SK-N-SH (cell line): Measurements from ENCODE around the gene SNED1. TPM values are rescaled to one million over a fixed set of nuclear protein-coding genes. Genes with fewer than 3 reads are reported as not detected.

Experiments
- CTCF ChIA-PET: fragments of 300-600, 350-600 bp; formaldehyde crosslinking; extraction: SDS; loops from one replicate; lab custom pipeline; 2021; lab: Yijun Ruan, JAX
- POLR2A ChIA-PET: fragments of 350-600 bp; sonication (Branson Sonifier 250); formaldehyde crosslinking; extraction: SDS; loops from one replicate; lab custom pipeline; 2020; ENCODE audit warnings: antibody characterized with exemption, inconsistent platforms; lab: Yijun Ruan, JAX
- DNase-seq: peaks from one replicate; pipeline ENCODE4 v3.0.0; 2012
- H2AFZ ChIP-seq: fragments of 200-600 bp; sonication (generic); 2 replicates; pipeline ENCODE4 v1.8.1; 2016; ENCODE audit warnings: antibody characterized with exemption, mild to moderate bottlenecking, low read depth
- H3F3A ChIP-seq: fragments of 200-600 bp; sonication (generic); replicated peaks from 2 replicates; pipeline ENCODE3; 2016; ENCODE audit warnings: antibody characterized with exemption, mild to moderate bottlenecking; ENCODE audit not compliant: insufficient read depth
- H3K27ac ChIP-seq, 2 experiments: fragments of 200-500 bp in 1 of 2; fragments of 200-600 bp in 1 of 2; sonication (Bioruptor generic) in 1 of 2; sonication (generic), shearing (Covaris generic) in 1 of 2; 2 replicates each; pipeline versions ENCODE4 v1.5.1 to v1.6.1; 2014 to 2016; ENCODE audit warnings: low read depth in 2 of 2, inconsistent platforms in 1 of 2, low read length in 1 of 2, mild to moderate bottlenecking in 1 of 2, mixed read lengths in 1 of 2
- H3K27me3 ChIP-seq: fragments of 200-600 bp; sonication (generic), shearing (Covaris generic); 2 replicates; pipeline ENCODE4 v1.6.1; 2016; ENCODE audit warnings: mixed run types; ENCODE audit not compliant: insufficient read depth
- H3K36me3 ChIP-seq, 2 experiments: fragments of 200-500 bp in 1 of 2; fragments of 200-600 bp in 1 of 2; sonication (Bioruptor generic) in 1 of 2; sonication (generic) in 1 of 2; replicated peaks in 1 of 2; 2 replicates each; pipeline versions ENCODE3 to v1.5.1; 2014 to 2016; ENCODE audit warnings: low read length in 1 of 2, mild to moderate bottlenecking in 1 of 2; ENCODE audit not compliant: insufficient read depth in 2 of 2, control insufficient read depth in 1 of 2
- H3K4me1 ChIP-seq, 2 experiments: fragments of 200-500 bp in 1 of 2; fragments of 200-600 bp in 1 of 2; sonication (Bioruptor generic) in 1 of 2; sonication (generic), shearing (Covaris generic) in 1 of 2; 2 replicates each; pipeline versions ENCODE4 v1.5.1 to v1.6.1; 2014 to 2016; ENCODE audit warnings: low read depth in 1 of 2, low read length in 1 of 2, mixed run types in 1 of 2; ENCODE audit not compliant: insufficient read depth in 2 of 2, control insufficient read depth in 1 of 2
- H3K4me2 ChIP-seq: fragments of 200-600 bp; sonication (generic), shearing (Covaris generic); 2 replicates; pipeline ENCODE4 v1.6.1; 2017; ENCODE audit warnings: mixed run types
- H3K4me3 ChIP-seq, 2 experiments: fragments of 200-500 bp in 1 of 2; fragments of 200-600 bp in 1 of 2; sonication (Bioruptor generic) in 1 of 2; sonication (generic), shearing (Covaris generic) in 1 of 2; 2 replicates each; pipeline versions ENCODE4 v1.5.1 to v1.8.1; 2014 to 2016; ENCODE audit warnings: low read depth in 2 of 2, inconsistent platforms in 1 of 2, low read length in 1 of 2, mild to moderate bottlenecking in 1 of 2, mixed read lengths in 1 of 2, moderate library complexity in 1 of 2
- H3K79me2 ChIP-seq: fragments of 200-600 bp; sonication (generic); 2 replicates; pipeline ENCODE4 v1.8.1; 2017; ENCODE audit warnings: mild to moderate bottlenecking; ENCODE audit not compliant: insufficient read depth
- H3K9ac ChIP-seq: fragments of 200-600 bp; sonication (generic); 2 replicates; pipeline ENCODE4 v1.6.1; 2017; ENCODE audit warnings: mixed run types
- H3K9me2 ChIP-seq: fragments of 200-600 bp; sonication (generic); 2 replicates; pipeline ENCODE4 v1.6.1; 2017; ENCODE audit warnings: mixed run types
- H3K9me3 ChIP-seq: fragments of 200-600 bp; sonication (generic); 2 replicates; pipeline ENCODE4 v1.6.1; 2017; ENCODE audit warnings: mixed run types, mild to moderate bottlenecking, moderate library complexity
- H4K20me1 ChIP-seq: fragments of 200-600 bp; sonication (generic); 2 replicates; pipeline ENCODE4 v1.6.1; 2017; ENCODE audit warnings: mild to moderate bottlenecking, mixed run types; ENCODE audit not compliant: insufficient read depth
- CTCF ChIP-seq: fragments of 200-600 bp; sonication (generic); IDR thresholded peaks from 2 replicates; pipeline ENCODE4 v1.6.1; 2017; ENCODE audit warnings: antibody characterized with exemption, mild to moderate bottlenecking, moderate library complexity
- EP300 ChIP-seq, 2 experiments: IDR thresholded peaks; 2 replicates each; pipeline versions ENCODE4 v1.4.0 to v1.6.1; 2012; ENCODE audit warnings: borderline replicate concordance in 1 of 2, low read depth in 1 of 2, low read length in 1 of 2
- FOXJ3 ChIP-seq: sonication (generic); formaldehyde crosslinking; IDR thresholded peaks from 2 replicates; pipeline ENCODE4 v1.5.1; 2020; ENCODE audit warnings: mild to moderate bottlenecking, missing genetic modification reagents
- GABPA ChIP-seq: IDR thresholded peaks from 2 replicates; pipeline ENCODE4 v1.4.0; 2012; ENCODE audit warnings: low read depth, mild to moderate bottlenecking
- GATA2 ChIP-seq: sonication (generic); formaldehyde crosslinking; IDR thresholded peaks from 2 replicates; pipeline ENCODE4 v1.5.0; 2020; ENCODE audit warnings: mild to moderate bottlenecking, missing genetic modification reagents
- JUND ChIP-seq: IDR thresholded peaks from 2 replicates; pipeline ENCODE4 v1.4.0; 2012
- MEF2A ChIP-seq: IDR thresholded peaks from 2 replicates; pipeline ENCODE4 v1.4.0; 2012; ENCODE audit warnings: low read depth, borderline replicate concordance
- NFIC ChIP-seq: IDR thresholded peaks from 2 replicates; pipeline ENCODE4 v1.4.0; 2012; ENCODE audit warnings: borderline replicate concordance
- POLR2AphosphoS5 ChIP-seq: IDR thresholded peaks from 2 replicates; pipeline ENCODE4 v1.6.1; 2012; ENCODE audit warnings: low read depth, low read length
- RAD21 ChIP-seq: IDR thresholded peaks from 2 replicates; pipeline ENCODE4 v1.6.1; 2012; ENCODE audit warnings: mild to moderate bottlenecking, low read length
- REST ChIP-seq: IDR thresholded peaks from 2 replicates; pipeline ENCODE4 v1.6.1; 2012; ENCODE audit warnings: mild to moderate bottlenecking, low read depth, low read length, moderate library complexity
- SMC3 ChIP-seq: IDR thresholded peaks from 2 replicates; pipeline ENCODE4 v1.6.1; 2012; ENCODE audit warnings: low read depth, low read length, improper control_type of control experiment
- TCF12 ChIP-seq: IDR thresholded peaks from 2 replicates; pipeline ENCODE4 v1.4.0; 2012
- USF2 ChIP-seq: fragments of 150-350 bp; IDR thresholded peaks from 2 replicates; pipeline ENCODE4 v1.6.1; 2017; ENCODE audit warnings: antibody characterized with exemption, low read length, low read depth, borderline replicate concordance
- YY1 ChIP-seq: IDR thresholded peaks from 2 replicates; pipeline ENCODE4 v1.4.0; 2012; ENCODE audit warnings: low read depth, mild to moderate bottlenecking
- ZBTB33 ChIP-seq: IDR thresholded peaks from 2 replicates; pipeline ENCODE4 v1.4.0; 2012; ENCODE audit warnings: low read depth, borderline replicate concordance
- WGBS: methylation state at CpG from one replicate; pipeline ENCODE4 v1.1.6; 2017; ENCODE audit warnings: low lambda C conversion rate; 5-methylcytosine and 5-hydroxymethylcytosine counted together
- polyA plus RNA-seq, 3 experiments: library from polyadenylated mRNA; depleted of rRNA; stranded (reverse); fragments of >200 nt; gene quantifications; 2 replicates each; pipeline ENCODE4 v1.2.3, GENCODE V29; 2012

The SNED1 gene
- polyA plus RNA-seq, 1 of the 3 experiments (the other 2 are of a cell fraction): 0.03 TPM

GRCh38 chr2:241114836-241115235, 116.4 kb downstream of the SNED1 start:
- no peak for TF ChIP-seq ZBTB33
- no peak for TF ChIP-seq SMC3

GRCh38 chr2:241115361-241115760, 116.9 kb downstream of the SNED1 start:
- H3K79me2 ChIP-seq: no peaks in the 10 kb centered on the region
- H3K27me3 ChIP-seq: no peaks in the 10 kb centered on the region
- CTCF ChIA-PET: interaction anchor here (1.4 kb wide), 1 partner anchor 264 kb away, joined by 3 read pairs; no protein-coding TSS in a partner anchor
- no peak for DNase-seq
- WGBS: 100% methylated on average over 5 of the region's 8 CpGs
- H3K9me2 ChIP-seq: no peaks in the 10 kb centered on the region
- no peaks in the 10 kb centered on the region for H3K9me3 ChIP-seq
- H3K4me1 ChIP-seq: no peaks in the 10 kb centered on the region
- H4K20me1 ChIP-seq: no peaks in the 10 kb centered on the region
- no peak overlapping the region; a peak in 1 of 4 replicates for H3K27ac ChIP-seq
- no peak overlapping the region for H3K4me2 ChIP-seq
- H3K9ac ChIP-seq: no peak overlapping the region
- H3F3A ChIP-seq: no peaks in the 10 kb centered on the region
- TF ChIP-seq TCF12 (no peak), EP300 (IDR thresholded peaks at IDR 0.05; ENCODE audit: borderline replicate concordance in 1 of 2, low read depth in 1 of 2, low read length in 1 of 2) (no peak), POLR2AphosphoS5 (no peak), MEF2A (no peak), GATA2 (CRISPR knock-in tag) (no peak), YY1 (no peak), JUND (no peak), RAD21 (no peak), FOXJ3 (no peak), GABPA (no peak), NFIC (no peak), USF2 (no peak), REST (no peak), CTCF (no peak), SMC3 (no peak)
- H2AFZ ChIP-seq: no peak overlapping the region
- peaks cover 0 to 16% of the 10 kb centered on the region in 2 experiments for H3K36me3 ChIP-seq
- H3K4me3 ChIP-seq: no peak overlapping the region
- POLR2A ChIA-PET: no interaction called here

More at GRCh38 chr2:241114836-241115235, 116.4 kb downstream of the SNED1 start:
- Histone ChIP-seq H4K20me1 (no peaks in the 10 kb centered on the region), H3K9me3 (no peaks in the 10 kb centered on the region), H3K4me2 (no peak overlapping the region), H3K27ac (no peak overlapping the region), H3K79me2 (no peaks in the 10 kb centered on the region), H3K4me1 (no peaks in the 10 kb centered on the region), H3K4me3 (no peak overlapping the region), H3K36me3 (peaks cover 0 to 16% of the 10 kb centered on the region in 2 experiments), H3K27me3 (no peaks in the 10 kb centered on the region), H3K9ac (no peak overlapping the region), H3K9me2 (no peaks in the 10 kb centered on the region), H2AFZ (no peak overlapping the region), H3F3A (no peaks in the 10 kb centered on the region)
- 95% methylated on average over 11 of the region's 11 CpGs for WGBS
- ChIA-PET POLR2A (interaction anchor here (1.0 kb wide), 1 partner anchor 18 kb away, joined by 3 read pairs; no protein-coding TSS in a partner anchor), CTCF (interaction anchor here (1.4 kb wide), 1 partner anchor 264 kb away, joined by 3 read pairs; no protein-coding TSS in a partner anchor)
- no peak for DNase-seq
